CD14-positive monocyte (primary cell): Measurements from ENCODE around the gene FLYWCH2. TPM values are rescaled to one million over a fixed set of nuclear protein-coding genes. Genes with fewer than 3 reads are reported as not detected.

ENCODE experiments used
- DNase-seq, 3 donors: peaks; one replicate each; pipeline ENCODE4 v3.0.0-alpha.2; 2011 to 2022
- H2AFZ ChIP-seq: 2 replicates; pipeline ENCODE4 v1.6.0; 2012; ENCODE audit warnings: mild to moderate bottlenecking, low read depth, low read length, inconsistent platforms; ENCODE audit not compliant: insufficient read depth, poor library complexity, severe bottlenecking
- H3K27ac ChIP-seq, 2 donors: 1 replicate in 1 of 2; 2 replicates in 1 of 2; pipeline ENCODE4 v1.5.1; 2012 to 2013; ENCODE audit warnings: low read length in 2 of 2, control low read depth in 1 of 2, inconsistent platforms in 1 of 2, low read depth in 1 of 2, mild to moderate bottlenecking in 1 of 2
- H3K27me3 ChIP-seq, 2 donors: one replicate each; pipeline versions ENCODE4 v1.6.0 to v1.6.1; 2011 to 2013; ENCODE audit warnings: low read length in 2 of 2; ENCODE audit not compliant: control insufficient read depth in 2 of 2, insufficient read depth in 2 of 2
- H3K36me3 ChIP-seq, 2 donors: replicated peaks in 1 of 2; 1 replicate in 1 of 2; 2 replicates in 1 of 2; pipeline versions ENCODE4 v1.5.1 to v1.6.1; 2012 to 2013; ENCODE audit warnings: low read length in 2 of 2, control low read depth in 1 of 2, inconsistent platforms in 1 of 2, mild to moderate bottlenecking in 1 of 2; ENCODE audit not compliant: insufficient read depth in 2 of 2, control insufficient read depth in 1 of 2
- H3K4me1 ChIP-seq, 2 donors: 1 replicate in 1 of 2; 2 replicates in 1 of 2; pipeline versions ENCODE4 v1.5.1 to v1.6.1; 2012 to 2013; ENCODE audit warnings: low read length in 2 of 2, control low read depth in 1 of 2, inconsistent platforms in 1 of 2, mild to moderate bottlenecking in 1 of 2, moderate library complexity in 1 of 2; ENCODE audit not compliant: insufficient read depth in 2 of 2, control insufficient read depth in 1 of 2
- H3K4me2 ChIP-seq: replicated peaks from 2 replicates; pipeline ENCODE3; 2012; ENCODE audit warnings: low read length, moderate library complexity, mild to moderate bottlenecking; ENCODE audit not compliant: poor library complexity, severe bottlenecking; ENCODE audit errors: extremely low read depth
- H3K4me3 ChIP-seq, 3 experiments: fragments of 200-600 bp in 1 of 3; sonication (generic) in 1 of 3; replicated peaks in 1 of 3; 1 replicate in 2 of 3; 2 replicates in 1 of 3; pipeline ENCODE4 v1.5.1; 2011 to 2013; ENCODE audit warnings: low read length in 3 of 3, mild to moderate bottlenecking in 3 of 3, control low read depth in 2 of 3, low read depth in 2 of 3, inconsistent platforms in 1 of 3, moderate library complexity in 1 of 3
- H3K79me2 ChIP-seq: 2 replicates; pipeline ENCODE4 v1.6.0; 2012; ENCODE audit warnings: mild to moderate bottlenecking, control low read depth, inconsistent platforms, low read length, moderate library complexity; ENCODE audit not compliant: insufficient read depth
- H3K9ac ChIP-seq: 2 replicates; pipeline ENCODE4 v1.6.0; 2017; ENCODE audit warnings: low read length, mild to moderate bottlenecking; ENCODE audit not compliant: insufficient read depth, poor library complexity, severe bottlenecking
- H3K9me3 ChIP-seq, 2 donors: replicated peaks in 1 of 2; 1 replicate in 1 of 2; 2 replicates in 1 of 2; pipeline versions ENCODE4 v1.5.1 to v1.6.1; 2012 to 2013; ENCODE audit warnings: low read length in 2 of 2, control low read depth in 1 of 2; ENCODE audit not compliant: control insufficient read depth in 1 of 2, insufficient read depth in 1 of 2
- H4K20me1 ChIP-seq: 2 replicates; pipeline ENCODE4 v1.6.0; 2012; ENCODE audit warnings: mild to moderate bottlenecking, low read length, control low read depth, moderate library complexity; ENCODE audit not compliant: insufficient read depth
- H3K27ac Mint-ChIP-seq, 7 donors: one replicate each; pipeline ENCODE4 v1.8.0; 2020; ENCODE audit warnings: mild to moderate bottlenecking in 7 of 7, mixed read lengths in 7 of 7, moderate library complexity in 6 of 7, inconsistent platforms in 2 of 7
- H3K27me3 Mint-ChIP-seq, 3 donors: one replicate each; pipeline ENCODE4 v1.8.0; 2021 to 2022; ENCODE audit warnings: low read depth in 3 of 3, mild to moderate bottlenecking in 3 of 3, mixed read lengths in 3 of 3, moderate library complexity in 3 of 3, inconsistent platforms in 1 of 3
- H3K36me3 Mint-ChIP-seq, 2 donors: one replicate each; pipeline ENCODE4 v1.8.0; 2020; ENCODE audit warnings: mixed read lengths in 2 of 2, inconsistent platforms in 1 of 2, mild to moderate bottlenecking in 1 of 2
- H3K4me1 Mint-ChIP-seq: one replicate; pipeline ENCODE4 v1.8.0; 2020; ENCODE audit warnings: mild to moderate bottlenecking, mixed read lengths
- H3K4me3 Mint-ChIP-seq, 2 donors: one replicate each; pipeline ENCODE4 v1.8.0; 2020; ENCODE audit warnings: mild to moderate bottlenecking in 2 of 2, mixed read lengths in 2 of 2, moderate library complexity in 1 of 2
- H3K9me3 Mint-ChIP-seq, 7 donors: one replicate each; pipeline ENCODE4 v1.8.0; 2020 to 2022; ENCODE audit warnings: mixed read lengths in 7 of 7, mild to moderate bottlenecking in 6 of 7, moderate library complexity in 6 of 7, inconsistent platforms in 2 of 7
- WGBS: methylation state at CpG from one replicate; pipeline ENCODE4 v1.1.5; 2013; ENCODE audit warnings: missing lambda C conversion rate; ENCODE audit not compliant: insufficient coverage; 5-methylcytosine and 5-hydroxymethylcytosine counted together
- intact Hi-C, 2 donors: fragments of 100-400 bp; cut with micrococcal nuclease; formaldehyde crosslinking; loops; one replicate each; pipeline versions ENCODE4 v1.15.0 to v1.15.1; 2023
- polyA plus RNA-seq, 3 donors: library from polyadenylated mRNA; depleted of rRNA in 1 of 3; unstranded in 2 of 3; stranded (reverse) in 1 of 3; fragments of 300-500 nt in 2 of 3; fragments of >200 nt in 1 of 3; fragmentation: Illumina TruSeq in 2 of 3; gene quantifications; 1 replicate in 2 of 3; 2 replicates in 1 of 3; pipeline ENCODE4 v1.2.3, GENCODE V29; 2012 to 2021
- TF ChIP-seq, protein P1 (sequence below): fragments of 200-600 bp; IDR thresholded peaks from one replicate; pipeline ENCODE4 v1.8.0; 2022; ENCODE audit warnings: antibody characterized with exemption, mild to moderate bottlenecking

The FLYWCH2 gene
- polyA plus RNA-seq, 3 donors: 10.9 to 14.8 (median 12.7) TPM

DNA sequence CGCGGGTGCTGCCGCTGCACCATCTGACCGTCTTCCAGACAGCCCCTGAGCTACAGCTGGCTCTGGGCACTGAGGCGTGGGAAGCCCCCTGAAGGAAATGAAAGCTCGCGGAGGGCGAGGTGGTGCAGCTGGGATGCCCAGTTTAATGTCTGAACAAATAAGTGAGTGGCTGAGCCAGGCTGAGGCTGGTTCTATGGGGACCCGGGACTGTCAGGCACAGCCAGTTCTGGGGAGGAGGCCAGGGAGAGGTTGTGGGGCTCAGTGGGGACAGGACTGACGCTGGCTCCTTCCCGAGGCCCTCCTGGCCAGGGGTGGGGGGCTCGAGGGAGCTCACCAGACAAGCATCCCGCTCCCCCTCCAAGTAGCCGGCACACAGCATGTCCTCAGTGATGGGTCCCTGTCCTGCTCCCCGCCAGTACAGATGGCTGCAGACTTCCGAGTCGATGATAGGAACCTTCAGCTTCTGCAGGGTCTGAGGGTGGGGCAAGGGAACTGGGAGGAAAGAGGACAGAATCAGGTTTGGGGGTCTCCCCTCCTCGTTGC is 29.4 kb upstream of the FLYWCH2 start:
- peaks cover 10 to 26% (median 20%) of the 10 kb centered on the region in 7 donors for H3K9me3 Mint-ChIP-seq
- peaks cover 9% of the 10 kb centered on the region for H3K4me1 Mint-ChIP-seq
- Histone ChIP-seq H3K4me1 (peaks cover 0 to 6% of the 10 kb centered on the region in 2 donors), H4K20me1 (no peaks in the 10 kb centered on the region), H3K9me3 (peaks cover 17 to 18% of the 10 kb centered on the region in 2 donors), H2AFZ (no peak overlapping the region), H3K36me3 (no peaks in the 10 kb centered on the region), H3K79me2 (no peaks in the 10 kb centered on the region), H3K9ac (no peak overlapping the region), H3K27me3 (peaks cover 3 to 37% of the 10 kb centered on the region in 2 donors), H3K4me3 (no peak overlapping the region), H3K27ac (no peak overlapping the region), H3K4me2 (no peak overlapping the region)
- no peak for DNase-seq
- peaks cover 22 to 62% (median 29%) of the 10 kb centered on the region in 3 donors for H3K27me3 Mint-ChIP-seq
- 75% methylated on average over 9 of the region's 18 CpGs for WGBS
- intact Hi-C loops: no loop called here
- H3K27ac Mint-ChIP-seq: no peak overlapping the region
- TF ChIP-seq, protein P1, sequence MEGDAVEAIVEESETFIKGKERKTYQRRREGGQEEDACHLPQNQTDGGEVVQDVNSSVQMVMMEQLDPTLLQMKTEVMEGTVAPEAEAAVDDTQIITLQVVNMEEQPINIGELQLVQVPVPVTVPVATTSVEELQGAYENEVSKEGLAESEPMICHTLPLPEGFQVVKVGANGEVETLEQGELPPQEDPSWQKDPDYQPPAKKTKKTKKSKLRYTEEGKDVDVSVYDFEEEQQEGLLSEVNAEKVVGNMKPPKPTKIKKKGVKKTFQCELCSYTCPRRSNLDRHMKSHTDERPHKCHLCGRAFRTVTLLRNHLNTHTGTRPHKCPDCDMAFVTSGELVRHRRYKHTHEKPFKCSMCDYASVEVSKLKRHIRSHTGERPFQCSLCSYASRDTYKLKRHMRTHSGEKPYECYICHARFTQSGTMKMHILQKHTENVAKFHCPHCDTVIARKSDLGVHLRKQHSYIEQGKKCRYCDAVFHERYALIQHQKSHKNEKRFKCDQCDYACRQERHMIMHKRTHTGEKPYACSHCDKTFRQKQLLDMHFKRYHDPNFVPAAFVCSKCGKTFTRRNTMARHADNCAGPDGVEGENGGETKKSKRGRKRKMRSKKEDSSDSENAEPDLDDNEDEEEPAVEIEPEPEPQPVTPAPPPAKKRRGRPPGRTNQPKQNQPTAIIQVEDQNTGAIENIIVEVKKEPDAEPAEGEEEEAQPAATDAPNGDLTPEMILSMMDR: no peak
- H3K4me3 Mint-ChIP-seq: no peak overlapping the region
- peaks cover 2 to 4% of the 10 kb centered on the region in 2 donors for H3K36me3 Mint-ChIP-seq

DNA sequence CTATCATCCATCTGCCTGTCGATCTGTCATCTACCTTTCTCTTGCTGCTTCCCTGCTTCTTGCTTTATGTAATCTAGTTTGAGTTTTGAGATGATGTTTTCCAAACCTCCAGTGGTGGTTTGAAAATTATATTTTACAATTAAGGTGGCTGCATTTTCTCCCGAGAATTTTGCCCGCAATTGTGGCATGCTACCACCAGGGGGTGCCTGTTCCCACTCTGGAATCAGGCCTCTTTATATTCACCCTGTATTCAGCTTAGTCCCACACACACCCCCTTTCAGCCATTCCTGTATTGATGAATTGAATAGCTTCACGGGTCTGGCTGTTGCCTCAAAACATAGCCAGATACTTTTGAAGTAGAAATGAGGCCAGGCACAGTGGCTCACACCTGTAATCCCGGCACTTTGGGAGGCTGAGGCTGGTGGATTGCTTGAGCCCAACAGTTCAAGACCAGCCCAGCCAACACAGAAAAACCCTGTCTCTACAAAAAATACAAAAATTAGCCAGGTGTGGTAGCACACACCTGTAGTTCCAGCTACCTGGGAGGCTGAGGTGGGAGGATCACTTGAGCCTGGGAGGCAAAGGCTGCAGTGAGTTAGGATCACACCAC is 28.2 kb upstream of the FLYWCH2 start:
- Histone ChIP-seq H3K27me3 (peaks cover 3 to 43% of the 10 kb centered on the region in 2 donors), H3K4me1 (peaks cover 0 to 6% of the 10 kb centered on the region in 2 donors), H3K9ac (no peak overlapping the region), H3K4me2 (no peak overlapping the region), H4K20me1 (no peaks in the 10 kb centered on the region), H2AFZ (no peak overlapping the region), H3K27ac (no peak overlapping the region), H3K79me2 (no peaks in the 10 kb centered on the region), H3K36me3 (no peaks in the 10 kb centered on the region), H3K9me3 (peaks cover 17 to 18% of the 10 kb centered on the region in 2 donors), H3K4me3 (no peak overlapping the region)
- Mint-ChIP-seq H3K9me3 (peaks cover 10 to 26% (median 20%) of the 10 kb centered on the region in 7 donors), H3K27ac (no peak overlapping the region), H3K4me3 (no peak overlapping the region), H3K36me3 (peaks cover 2 to 4% of the 10 kb centered on the region in 2 donors), H3K4me1 (peaks cover 4% of the 10 kb centered on the region), H3K27me3 (peaks cover 24 to 67% (median 32%) of the 10 kb centered on the region in 3 donors)
- WGBS: no CpG with 5 or more reads among the region's 5 CpGs
- intact Hi-C loops: no loop called here
- TF ChIP-seq, protein P1: peak; percentile 18
- no peak for DNase-seq
